H1 (cell line): ENCODE results near the gene SLC16A5. TPM values are rescaled to one million over a fixed set of nuclear protein-coding genes. Genes with fewer than 3 reads are reported as not detected.

ENCODE experiments used
- CTCF ChIA-PET: fragments of 300-600 bp; sonication (Branson Sonifier 250); formaldehyde crosslinking; loops from one replicate; lab custom pipeline; 2021; ENCODE audit not compliant: partially characterized antibody; lab: Charles Lee
- POLR2A ChIA-PET: fragments of 300-600 bp; sonication (Branson Sonifier 250); formaldehyde crosslinking; loops from one replicate; lab custom pipeline; 2021; ENCODE audit warnings: inconsistent platforms; ENCODE audit not compliant: partially characterized antibody; lab: Charles Lee
- DNase-seq, 2 experiments: peaks; one replicate each; pipeline versions ENCODE4 v3.0.0 to v3.0.0-alpha.2; 2010 to 2022; ENCODE audit warnings: low spot score in 2 of 2, low read depth in 1 of 2, mixed read lengths in 1 of 2
- FAIRE-seq: peaks from 2 replicates; lab custom pipeline; 2011; peaks lifted over from hg19 to GRCh38; lab: Jason Lieb, UNC
- H2AFZ ChIP-seq: 2 replicates; pipeline ENCODE4 v1.8.1; 2012; ENCODE audit warnings: low read length, inconsistent platforms
- H2AK5ac ChIP-seq: 2 replicates; pipeline ENCODE4 v1.6.1; 2013; ENCODE audit warnings: low read depth, low read length
- H2BK120ac ChIP-seq: replicated peaks from 2 replicates; pipeline ENCODE3; 2013; ENCODE audit warnings: low read depth, low read length, inconsistent platforms
- H2BK12ac ChIP-seq: 2 replicates; pipeline ENCODE4 v1.6.1; 2013; ENCODE audit warnings: low read depth, low read length
- H2BK15ac ChIP-seq: 2 replicates; pipeline ENCODE4 v1.6.1; 2013; ENCODE audit warnings: low read length
- H2BK20ac ChIP-seq: 2 replicates; pipeline ENCODE4 v1.6.1; 2013; ENCODE audit warnings: low read length
- H2BK5ac ChIP-seq: 2 replicates; pipeline ENCODE4 v1.6.1; 2013; ENCODE audit warnings: low read depth, low read length
- H3K14ac ChIP-seq: 2 replicates; pipeline ENCODE4 v1.6.1; 2013; ENCODE audit warnings: inconsistent platforms; ENCODE audit not compliant: insufficient read length
- H3K18ac ChIP-seq: 2 replicates; pipeline ENCODE4 v1.6.1; 2013; ENCODE audit warnings: low read length; ENCODE audit errors: extremely low read depth
- H3K23ac ChIP-seq: 2 replicates; pipeline ENCODE4 v1.6.1; 2013; ENCODE audit warnings: inconsistent platforms; ENCODE audit not compliant: insufficient read length
- H3K23me2 ChIP-seq: 2 replicates; pipeline ENCODE4 v1.6.1; 2013; ENCODE audit warnings: low read depth, low read length
- H3K27ac ChIP-seq: 2 replicates; pipeline ENCODE4 v1.6.1; 2011; ENCODE audit warnings: low read depth, low read length, inconsistent platforms
- H3K27me3 ChIP-seq, 4 experiments: replicated peaks in 1 of 4; 1 replicate in 1 of 4; 2 replicates in 3 of 4; pipeline versions ENCODE4 v1.6.1 to v1.8.1; 2011 to 2013; ENCODE audit warnings: low read length in 3 of 4, mild to moderate bottlenecking in 3 of 4, inconsistent platforms in 2 of 4, mixed read lengths in 2 of 4, moderate library complexity in 1 of 4; ENCODE audit not compliant: control insufficient read depth in 3 of 4, insufficient read depth in 3 of 4; ENCODE audit errors: extremely low read depth in 1 of 4
- H3K36me3 ChIP-seq, 4 experiments: 2 replicates each; pipeline versions ENCODE4 v1.6.1 to v1.8.1; 2011 to 2013; ENCODE audit warnings: mild to moderate bottlenecking in 4 of 4, low read length in 3 of 4, moderate library complexity in 2 of 4, control low read depth in 1 of 4, inconsistent platforms in 1 of 4; ENCODE audit not compliant: insufficient read depth in 4 of 4, control insufficient read depth in 2 of 4
- H3K4ac ChIP-seq: replicated peaks from 2 replicates; pipeline ENCODE3; 2013; ENCODE audit warnings: low read length, low read depth, mixed read lengths, inconsistent platforms; ENCODE audit not compliant: insufficient read length
- H3K4me1 ChIP-seq, 4 experiments: replicated peaks in 1 of 4; 1 replicate in 1 of 4; 2 replicates in 3 of 4; pipeline versions ENCODE4 v1.6.1 to v1.8.1; 2011 to 2013; ENCODE audit warnings: low read length in 3 of 4, inconsistent platforms in 2 of 4, mixed read lengths in 1 of 4; ENCODE audit not compliant: insufficient read depth in 4 of 4, control insufficient read depth in 3 of 4
- H3K4me2 ChIP-seq, 2 experiments: 2 replicates each; pipeline versions ENCODE4 v1.6.1 to v1.8.1; 2011 to 2013; ENCODE audit warnings: low read depth in 2 of 2, low read length in 2 of 2, control low read depth in 1 of 2, inconsistent platforms in 1 of 2, mild to moderate bottlenecking in 1 of 2; ENCODE audit not compliant: insufficient read depth in 1 of 2
- H3K4me3 ChIP-seq, 4 experiments: fragments of 200-600, 300-600 bp in 1 of 4; sonication (generic), shearing (Covaris generic), sonication (Bioruptor Twin) in 1 of 4; 2 replicates each; pipeline versions ENCODE4 v1.5.1 to v1.8.1; 2011 to 2016; ENCODE audit warnings: low read length in 4 of 4, low read depth in 3 of 4, control low read depth in 2 of 4, inconsistent platforms in 2 of 4, mild to moderate bottlenecking in 2 of 4, mixed read lengths in 1 of 4, moderate library complexity in 1 of 4; ENCODE audit not compliant: insufficient read depth in 2 of 4; ENCODE audit errors: extremely low read depth in 1 of 4
- H3K56ac ChIP-seq: replicated peaks from 2 replicates; pipeline ENCODE3; 2013; ENCODE audit warnings: low read depth, mild to moderate bottlenecking, mixed read lengths, low read length, inconsistent platforms; ENCODE audit not compliant: insufficient read length
- H3K79me1 ChIP-seq: 2 replicates; pipeline ENCODE4 v1.6.1; 2013; ENCODE audit warnings: low read depth, low read length, control low read depth
- H3K79me2 ChIP-seq, 2 experiments: 2 replicates each; pipeline versions ENCODE4 v1.6.1 to v1.8.1; 2012 to 2013; ENCODE audit warnings: low read length in 2 of 2, mild to moderate bottlenecking in 2 of 2, inconsistent platforms in 1 of 2; ENCODE audit not compliant: insufficient read depth in 2 of 2, control insufficient read depth in 1 of 2
- H3K9ac ChIP-seq, 4 experiments: replicated peaks in 1 of 4; 1 replicate in 1 of 4; 2 replicates in 3 of 4; pipeline versions ENCODE4 v1.6.1 to v1.8.1; 2011 to 2013; ENCODE audit warnings: low read depth in 3 of 4, low read length in 3 of 4, control low read depth in 2 of 4, mild to moderate bottlenecking in 2 of 4, moderate library complexity in 2 of 4, inconsistent platforms in 1 of 4; ENCODE audit errors: extremely low read depth in 1 of 4
- H3K9me3 ChIP-seq, 2 experiments: 2 replicates each; pipeline versions ENCODE4 v1.6.1 to v1.8.1; 2012 to 2013; ENCODE audit warnings: mild to moderate bottlenecking in 2 of 2, moderate library complexity in 2 of 2, control low read depth in 1 of 2, inconsistent platforms in 1 of 2, low read depth in 1 of 2, low read length in 1 of 2, mixed read lengths in 1 of 2; ENCODE audit not compliant: insufficient read depth in 2 of 2
- H4K20me1 ChIP-seq, 2 experiments: replicated peaks in 1 of 2; 2 replicates each; pipeline versions ENCODE3 to v1.8.1; 2011 to 2013; ENCODE audit warnings: inconsistent platforms in 2 of 2, low read length in 2 of 2, mild to moderate bottlenecking in 1 of 2; ENCODE audit not compliant: insufficient read depth in 2 of 2, control insufficient read depth in 1 of 2
- H4K5ac ChIP-seq: 2 replicates; pipeline ENCODE4 v1.6.1; 2013; ENCODE audit warnings: low read length, low read depth, mixed read lengths, inconsistent platforms; ENCODE audit not compliant: insufficient read length
- H4K8ac ChIP-seq: 2 replicates; pipeline ENCODE4 v1.8.0; 2013; ENCODE audit warnings: mild to moderate bottlenecking, moderate library complexity, low read length, inconsistent platforms; ENCODE audit not compliant: insufficient read depth; ENCODE audit errors: extremely low read depth
- H4K91ac ChIP-seq: replicated peaks from 2 replicates; pipeline ENCODE3; 2013; ENCODE audit warnings: low read length, mixed read lengths, inconsistent platforms; ENCODE audit not compliant: insufficient read length
- JUN ChIP-seq: IDR thresholded peaks from 2 replicates; pipeline ENCODE4 v1.6.1; 2011; ENCODE audit warnings: low read depth, mild to moderate bottlenecking, improper control_type of control experiment, low read length
- SP1 ChIP-seq: IDR thresholded peaks from 2 replicates; pipeline ENCODE4 v1.6.1; 2011; ENCODE audit warnings: low read depth, low read length
- YY1 ChIP-seq: IDR thresholded peaks from 2 replicates; pipeline ENCODE4 v1.6.1; 2011; ENCODE audit warnings: low read depth, mild to moderate bottlenecking, low read length
- WGBS, 2 experiments: shearing (Covaris generic) in 1 of 2; methylation state at CpG; one replicate each; pipeline versions ENCODE4 v1.1.6 to v1.1.7; 2013 to 2015; ENCODE audit warnings: low lambda C conversion rate in 2 of 2, mixed read lengths in 2 of 2, inconsistent platforms in 1 of 2, low coverage in 1 of 2, missing lambda C conversion rate in 1 of 2; ENCODE audit not compliant: insufficient replicate concordance in 2 of 2, insufficient coverage in 1 of 2, insufficient read length in 1 of 2; ENCODE audit errors: extremely low coverage in 1 of 2, missing lambda C conversion rate in 1 of 2; 5-methylcytosine and 5-hydroxymethylcytosine counted together
- polyA plus RNA-seq, 7 experiments: library from polyadenylated mRNA; depleted of rRNA in 3 of 7; stranded (reverse) in 5 of 7; unstranded in 2 of 7; fragments of >200 nt in 5 of 7; fragments of 200-250 nt in 2 of 7; gene quantifications; 1 replicate in 5 of 7; 2 replicates in 1 of 7; 4 replicates in 1 of 7; pipeline versions ENCODE4 v1.2.1 to v1.2.3, GENCODE V29; 2011 to 2013; ENCODE audit warnings: missing spikeins in 2 of 7, mixed read lengths in 2 of 7
- small RNA-seq: library from polyadenylated mRNA; stranded (forward); fragments of <200 nt; extraction: miRNeasy Mini kit (QIAGEN cat#:217004); gene quantifications from one replicate; pipeline ENCODE3, GENCODE V24; 2013; ENCODE audit not compliant: insufficient read depth
- total RNA-seq: library from RNA; stranded (reverse); fragmentation: NEBNext Ultra II Directional; extraction: Animal tissue kit (Norgen Biotek cat#: 25700); gene quantifications from 2 replicates; pipeline ENCODE4 v1.2.1, GENCODE V29; 2021

SLC16A5 gene
- total and polyA plus RNA-seq, 2 of the 8 experiments (the other 6 are each of a cell fraction or from before 2014, with no cell fraction given): 17.1 to 34.7 TPM

DNA sequence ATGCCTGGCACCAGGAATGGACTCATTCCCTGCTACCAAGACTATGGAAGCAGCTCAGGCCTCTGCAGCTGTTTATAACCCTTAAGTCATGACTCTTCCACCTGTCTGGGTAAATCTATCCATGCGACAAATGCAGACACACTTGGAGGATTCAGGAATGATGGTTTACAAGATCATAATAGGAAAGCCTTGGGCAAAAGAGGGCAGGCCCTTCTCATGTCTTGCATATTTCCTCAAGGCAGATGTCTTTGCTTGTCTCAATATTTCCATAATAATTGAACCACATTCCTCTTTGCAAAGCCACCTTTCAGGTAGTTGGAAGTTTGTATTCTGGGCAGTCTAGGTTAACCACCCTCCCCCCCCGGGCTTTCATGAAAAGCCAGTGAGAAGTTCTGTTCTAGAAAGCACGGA, 67.4 kb downstream of the SLC16A5 start:
- no peak overlapping the region for H4K5ac ChIP-seq
- no peak overlapping the region for H3K4ac ChIP-seq
- no peak overlapping the region for H3K9ac ChIP-seq
- POLR2A ChIA-PET: interaction anchor here (0.6 to 11.6 kb wide), 48 partner anchors 8 to 257 kb away, joined by 3 to 213 read pairs (median 4); partner anchors contain the start of genes ARMC7, CDR2L, GGA3 and MRPL58
- no peak overlapping the region for H2BK12ac ChIP-seq
- H3K27me3 ChIP-seq: no peaks in the 10 kb centered on the region
- no peak overlapping the region for H4K8ac ChIP-seq
- 0 out of 2 replicates have a peak overlapping the region, but pooled peaks have one; percentile 39 for H3K27ac ChIP-seq
- no peaks in the 10 kb centered on the region for H4K20me1 ChIP-seq
- peak overlapping the region; percentile 20 to 48 (median 30); a peak in 5 of 8 replicates for H3K4me3 ChIP-seq
- no peak overlapping the region for H2BK15ac ChIP-seq
- peak overlapping the region; percentile 13; the same call in 1 of the 2 replicates for H2BK5ac ChIP-seq
- peak overlapping the region; percentile 66 to 99 for H3K4me2 ChIP-seq
- H2BK120ac ChIP-seq: no peak overlapping the region
- DNase-seq (no peak), FAIRE-seq (no peak)
- H3K79me1 ChIP-seq: peaks cover 5% of the 10 kb centered on the region; the same call in 1 of the 2 replicates
- H3K4me1 ChIP-seq: peaks cover 3 to 12% (median 9%) of the 10 kb centered on the region in 4 experiments; a peak in 6 of 7 replicates
- WGBS, 2 experiments: 43% methylated on average over 3 of the region's 3 CpGs; no CpG with 5 or more reads in 1 of the 2 experiments
- no peak overlapping the region for H4K91ac ChIP-seq
- no peak overlapping the region for H3K14ac ChIP-seq
- H2BK20ac ChIP-seq: no peak overlapping the region
- H2AK5ac ChIP-seq: no peak overlapping the region
- H3K9me3 ChIP-seq: no peaks in the 10 kb centered on the region
- no peak overlapping the region for H3K18ac ChIP-seq
- no peak overlapping the region for H2AFZ ChIP-seq
- TF ChIP-seq JUN (no peak), SP1 (0 out of 2 replicates have a peak, but pooled peaks have one; percentile 32), YY1 (no peak)
- TF ChIP-seq, all 59 proteins: peak for 1
- Histone ChIP-seq H3K23me2 (peaks cover 6% of the 10 kb centered on the region), H3K56ac (no peak overlapping the region), H3K23ac (no peak overlapping the region), H3K79me2 (peaks cover 29 to 40% of the 10 kb centered on the region in 2 experiments), H3K36me3 (no peaks in the 10 kb centered on the region)
- CTCF ChIA-PET: interaction anchor here (1.3 to 1.4 kb wide), 3 partner anchors 17 to 142 kb away, joined by 3 to 7 read pairs (median 4); no protein-coding TSS in a partner anchor

Small RNAs within 50 kb of the gene (small RNA-seq; reads per million reads assigned to genes)
- not detected for gene AC111186.1
- gene RF00019: not detected
- gene RN7SL573P: not detected

Other genes starting within 250 kb of the SLC16A5 start
- gene GRIN2C, start 228.1 kb upstream of the SLC16A5 start, total RNA-seq: 0.07 TPM in 1 of 2 replicates, not detected in the other
- gene GRIN2C, start 228.1 kb upstream of the SLC16A5 start, polyA plus RNA-seq (2011; rRNA removed): 0.06 and 0.11 TPM in 2 replicates
- gene FDXR, start 215.0 kb upstream of the SLC16A5 start, total RNA-seq: 24.2 and 25.6 TPM in 2 replicates
- 31.4 and 44.0 TPM in 2 replicates for gene FDXR, start 215.0 kb upstream of the SLC16A5 start, polyA plus RNA-seq (2011; rRNA removed)
- gene FADS6, start 194.3 kb upstream of the SLC16A5 start, total RNA-seq: 0.56 and 0.80 TPM in 2 replicates
- gene FADS6, start 194.3 kb upstream of the SLC16A5 start, polyA plus RNA-seq (2011; rRNA removed): 2.5 and 2.6 TPM in 2 replicates
- 1.6 and 1.7 TPM in 2 replicates for gene USH1G, start 164.7 kb upstream of the SLC16A5 start, total RNA-seq
- gene USH1G, start 164.7 kb upstream of the SLC16A5 start, polyA plus RNA-seq (2011; rRNA removed): 4.3 and 5.0 TPM in 2 replicates
- not detected in 2 replicates for gene OTOP2, start 163.7 kb upstream of the SLC16A5 start, total RNA-seq
- gene OTOP2, start 163.7 kb upstream of the SLC16A5 start, polyA plus RNA-seq (2011; rRNA removed): 0.23 and 0.27 TPM in 2 replicates
- not detected in 2 replicates for gene OTOP3, start 152.1 kb upstream of the SLC16A5 start, total RNA-seq
- 0.05 and 0.09 TPM in 2 replicates for gene OTOP3, start 152.1 kb upstream of the SLC16A5 start, polyA plus RNA-seq (2011; rRNA removed)
- gene HID1, start 115.2 kb upstream of the SLC16A5 start, total RNA-seq: 13.8 and 15.1 TPM in 2 replicates
- 25.9 and 36.3 TPM in 2 replicates for gene HID1, start 115.2 kb upstream of the SLC16A5 start, polyA plus RNA-seq (2011; rRNA removed)
- 38.1 and 40.5 TPM in 2 replicates for gene CDR2L, start 100.3 kb upstream of the SLC16A5 start, total RNA-seq
- 20.4 and 26.8 TPM in 2 replicates for gene CDR2L, start 100.3 kb upstream of the SLC16A5 start, polyA plus RNA-seq (2011; rRNA removed)
- gene MRPL58, start 75.3 kb upstream of the SLC16A5 start, total RNA-seq: 48.5 and 49.1 TPM in 2 replicates
- gene MRPL58, start 75.3 kb upstream of the SLC16A5 start, polyA plus RNA-seq (2011; rRNA removed): 43.2 and 43.6 TPM in 2 replicates
- 326 and 335 TPM in 2 replicates for gene ATP5PD, start 41.0 kb upstream of the SLC16A5 start, total RNA-seq
- gene ATP5PD, start 41.0 kb upstream of the SLC16A5 start, polyA plus RNA-seq (2011; rRNA removed): 254 and 407 TPM in 2 replicates
- 33.7 and 34.1 TPM in 2 replicates for gene KCTD2, start 40.7 kb upstream of the SLC16A5 start, total RNA-seq
- 32.6 and 36.8 TPM in 2 replicates for gene KCTD2, start 40.7 kb upstream of the SLC16A5 start, polyA plus RNA-seq (2011; rRNA removed)
- 13.6 TPM in 2 replicates for gene ARMC7, start 22.0 kb downstream of the SLC16A5 start, total RNA-seq
- gene ARMC7, start 22.0 kb downstream of the SLC16A5 start, polyA plus RNA-seq (2011; rRNA removed): 9.8 and 12.4 TPM in 2 replicates
- 52.1 and 66.9 TPM in 2 replicates for gene NT5C, start 43.8 kb downstream of the SLC16A5 start, total RNA-seq
- 66.4 and 98.6 TPM in 2 replicates for gene NT5C, start 43.8 kb downstream of the SLC16A5 start, polyA plus RNA-seq (2011; rRNA removed)
- 340 and 369 TPM in 2 replicates for gene JPT1, start 66.6 kb downstream of the SLC16A5 start, total RNA-seq
- gene JPT1, start 66.6 kb downstream of the SLC16A5 start, polyA plus RNA-seq (2011; rRNA removed): 154 and 216 TPM in 2 replicates
- gene SUMO2, start 95.0 kb downstream of the SLC16A5 start, total RNA-seq: 779 and 788 TPM in 2 replicates
- 91.0 and 184 TPM in 2 replicates for gene SUMO2, start 95.0 kb downstream of the SLC16A5 start, polyA plus RNA-seq (2011; rRNA removed)
- 97.4 and 98.5 TPM in 2 replicates for gene NUP85, start 117.7 kb downstream of the SLC16A5 start, total RNA-seq
- gene NUP85, start 117.7 kb downstream of the SLC16A5 start, polyA plus RNA-seq (2011; rRNA removed): 154 and 163 TPM in 2 replicates
- 54.2 and 60.0 TPM in 2 replicates for gene GGA3, start 173.7 kb downstream of the SLC16A5 start, total RNA-seq
- 40.6 and 53.8 TPM in 2 replicates for gene GGA3, start 173.7 kb downstream of the SLC16A5 start, polyA plus RNA-seq (2011; rRNA removed)
- gene MRPS7, start 173.9 kb downstream of the SLC16A5 start, total RNA-seq: 75.5 and 79.4 TPM in 2 replicates
- gene MRPS7, start 173.9 kb downstream of the SLC16A5 start, polyA plus RNA-seq (2011; rRNA removed): 53.9 and 63.4 TPM in 2 replicates
- 16.1 and 17.5 TPM in 2 replicates for gene MIF4GD, start 183.3 kb downstream of the SLC16A5 start, total RNA-seq
- gene MIF4GD, start 183.3 kb downstream of the SLC16A5 start, polyA plus RNA-seq (2011; rRNA removed): 51.1 and 60.6 TPM in 2 replicates
- 28.6 and 33.3 TPM in 2 replicates for gene SLC25A19, start 201.5 kb downstream of the SLC16A5 start, total RNA-seq
- 32.6 and 34.2 TPM in 2 replicates for gene SLC25A19, start 201.5 kb downstream of the SLC16A5 start, polyA plus RNA-seq (2011; rRNA removed)